ENCODE data around the gene MITF. TPM values are rescaled to one million over a fixed set of nuclear protein-coding genes. Genes with fewer than 3 reads are reported as not detected.

MITF gene
- total and polyA plus RNA-seq, 4 donors, result 0.91 to 2.9 (median 2.3) TPM

DNA sequence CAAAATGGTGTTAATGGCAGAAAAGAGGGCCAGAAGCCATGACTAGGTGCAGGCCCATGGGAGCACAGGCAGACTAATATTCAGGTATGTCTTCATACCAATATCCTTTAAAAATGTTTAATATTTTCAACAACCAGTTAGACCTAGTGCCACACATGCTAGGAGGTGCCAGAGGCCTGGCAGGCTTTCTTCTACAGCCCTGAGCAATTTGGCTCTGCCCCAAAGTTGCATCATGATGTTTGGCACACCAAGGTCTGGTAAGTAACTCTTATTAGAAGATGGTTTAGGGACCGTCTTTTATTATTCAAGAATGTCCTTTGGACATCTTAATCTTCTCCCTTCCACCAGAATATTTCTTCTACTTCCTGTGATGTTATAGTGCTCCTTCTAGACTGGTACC lies 34.8 kb downstream of the MITF start:
- TF ChIP-seq HNF4G (IDR thresholded peaks at IDR 0.05), result no peak
- TF ChIP-seq TAF1 (conservative IDR thresholded peaks at IDR 0.05), result no peak
- TF ChIP-seq, protein P1, sequence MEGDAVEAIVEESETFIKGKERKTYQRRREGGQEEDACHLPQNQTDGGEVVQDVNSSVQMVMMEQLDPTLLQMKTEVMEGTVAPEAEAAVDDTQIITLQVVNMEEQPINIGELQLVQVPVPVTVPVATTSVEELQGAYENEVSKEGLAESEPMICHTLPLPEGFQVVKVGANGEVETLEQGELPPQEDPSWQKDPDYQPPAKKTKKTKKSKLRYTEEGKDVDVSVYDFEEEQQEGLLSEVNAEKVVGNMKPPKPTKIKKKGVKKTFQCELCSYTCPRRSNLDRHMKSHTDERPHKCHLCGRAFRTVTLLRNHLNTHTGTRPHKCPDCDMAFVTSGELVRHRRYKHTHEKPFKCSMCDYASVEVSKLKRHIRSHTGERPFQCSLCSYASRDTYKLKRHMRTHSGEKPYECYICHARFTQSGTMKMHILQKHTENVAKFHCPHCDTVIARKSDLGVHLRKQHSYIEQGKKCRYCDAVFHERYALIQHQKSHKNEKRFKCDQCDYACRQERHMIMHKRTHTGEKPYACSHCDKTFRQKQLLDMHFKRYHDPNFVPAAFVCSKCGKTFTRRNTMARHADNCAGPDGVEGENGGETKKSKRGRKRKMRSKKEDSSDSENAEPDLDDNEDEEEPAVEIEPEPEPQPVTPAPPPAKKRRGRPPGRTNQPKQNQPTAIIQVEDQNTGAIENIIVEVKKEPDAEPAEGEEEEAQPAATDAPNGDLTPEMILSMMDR (IDR thresholded peaks at IDR 0.05; ENCODE audit: low read depth, low read length, missing input control), result no peak
- TF ChIP-seq FOXA2 (IDR thresholded peaks at IDR 0.05), result no peak
- no peak for TF ChIP-seq NR2F2 (IDR thresholded peaks at IDR 0.05)
- TF ChIP-seq, protein P2, sequence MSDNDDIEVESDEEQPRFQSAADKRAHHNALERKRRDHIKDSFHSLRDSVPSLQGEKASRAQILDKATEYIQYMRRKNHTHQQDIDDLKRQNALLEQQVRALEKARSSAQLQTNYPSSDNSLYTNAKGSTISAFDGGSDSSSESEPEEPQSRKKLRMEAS (IDR thresholded peaks at IDR 0.05), result no peak
- TF ChIP-seq RXRA (IDR thresholded peaks at IDR 0.05), result no peak
- no peak for TF ChIP-seq JUND (IDR thresholded peaks at IDR 0.05)
- H3K27ac ChIP-seq (ENCODE audit: low read depth in 1 of 2, low read length in 2 of 2), result no peak overlapping the region
- H3K27me3 ChIP-seq (ENCODE audit: control insufficient read depth in 4 of 4, insufficient read depth in 4 of 4, low read length in 3 of 4), result no peaks in the 10 kb centered on the region
- no peaks in the 10 kb centered on the region for H3K36me3 ChIP-seq (ENCODE audit: control insufficient read depth in 4 of 4, insufficient read depth in 3 of 4, low read depth in 1 of 4, low read length in 3 of 4)
- DNase-seq (ENCODE audit: low spot score), result no peak
- no peaks in the 10 kb centered on the region for H3K9me3 ChIP-seq (ENCODE audit: control insufficient read depth in 4 of 4, low read length in 3 of 4)
- no peak overlapping the region for H3K4me3 ChIP-seq (ENCODE audit: low read depth in 1 of 3, low read length in 3 of 3)
- no peaks in the 10 kb centered on the region for H3K4me1 ChIP-seq (ENCODE audit: control insufficient read depth in 4 of 4, insufficient read depth in 4 of 4, low read length in 3 of 4)
- H3K9ac ChIP-seq (ENCODE audit: low read depth in 1 of 2, low read length in 2 of 2), result no peak overlapping the region
- WGBS, result 82% methylated on average over 1 of the region's 1 CpG

DNA sequence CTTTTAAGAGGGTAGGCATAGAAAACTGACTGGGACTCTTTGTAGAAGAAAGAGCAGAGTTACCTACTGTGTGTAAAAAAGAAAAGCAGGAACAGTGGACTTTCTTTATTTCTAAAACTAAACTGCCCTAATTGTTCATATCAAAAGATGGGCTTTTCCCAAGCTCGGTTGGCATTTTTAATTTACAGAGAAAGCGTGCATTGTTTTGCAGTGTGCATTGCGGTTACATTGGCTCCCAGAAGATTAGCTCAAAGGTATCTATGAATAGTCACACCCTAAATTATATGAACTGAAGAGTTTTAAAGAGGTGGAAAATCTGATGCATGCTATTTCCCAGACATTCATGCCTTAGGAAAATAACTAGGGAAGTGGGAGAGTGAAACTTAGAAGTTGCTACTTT lies 36.5 kb downstream of the MITF start:
- Histone ChIP-seq H3K27ac (ENCODE audit: low read depth in 1 of 2, low read length in 2 of 2) (no peak overlapping the region), H3K4me1 (ENCODE audit: control insufficient read depth in 4 of 4, insufficient read depth in 4 of 4, low read length in 3 of 4) (no peaks in the 10 kb centered on the region), H3K9ac (ENCODE audit: low read depth in 1 of 2, low read length in 2 of 2) (no peak overlapping the region), H3K4me3 (ENCODE audit: low read depth in 1 of 3, low read length in 3 of 3) (no peak overlapping the region), H3K27me3 (ENCODE audit: control insufficient read depth in 4 of 4, insufficient read depth in 4 of 4, low read length in 3 of 4) (no peaks in the 10 kb centered on the region), H3K36me3 (ENCODE audit: control insufficient read depth in 4 of 4, insufficient read depth in 3 of 4, low read depth in 1 of 4, low read length in 3 of 4) (no peaks in the 10 kb centered on the region), H3K9me3 (ENCODE audit: control insufficient read depth in 4 of 4, low read length in 3 of 4) (no peaks in the 10 kb centered on the region)
- DNase-seq (ENCODE audit: low spot score), result no peak
- TF ChIP-seq YY1 (IDR thresholded peaks at IDR 0.05), result no peak
- no peak for TF ChIP-seq FOXA1 (IDR thresholded peaks at IDR 0.05)
- TF ChIP-seq, protein P1 (IDR thresholded peaks at IDR 0.05; ENCODE audit: low read depth, low read length, missing input control), result no peak
- TF ChIP-seq, protein P3, sequence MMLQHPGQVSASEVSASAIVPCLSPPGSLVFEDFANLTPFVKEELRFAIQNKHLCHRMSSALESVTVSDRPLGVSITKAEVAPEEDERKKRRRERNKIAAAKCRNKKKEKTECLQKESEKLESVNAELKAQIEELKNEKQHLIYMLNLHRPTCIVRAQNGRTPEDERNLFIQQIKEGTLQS (IDR thresholded peaks at IDR 0.05), result no peak
- no peak for TF ChIP-seq GABPA (IDR thresholded peaks at IDR 0.05 in 1 of 2, conservative IDR thresholded peaks at IDR 0.05 in 1 of 2)
- TF ChIP-seq RXRA (IDR thresholded peaks at IDR 0.05), result no peak
- no peak for TF ChIP-seq SP1 (IDR thresholded peaks at IDR 0.05)
- TF ChIP-seq JUND (IDR thresholded peaks at IDR 0.05), result no peak
- TF ChIP-seq TAF1 (conservative IDR thresholded peaks at IDR 0.05), result no peak
- TF ChIP-seq EGR1 (IDR thresholded peaks at IDR 0.05; ENCODE audit: low read depth in 2 of 2), result no peak
- TF ChIP-seq NR2F2 (IDR thresholded peaks at IDR 0.05), result no peak
- 95% methylated on average over 3 of the region's 3 CpGs for WGBS

DNA sequence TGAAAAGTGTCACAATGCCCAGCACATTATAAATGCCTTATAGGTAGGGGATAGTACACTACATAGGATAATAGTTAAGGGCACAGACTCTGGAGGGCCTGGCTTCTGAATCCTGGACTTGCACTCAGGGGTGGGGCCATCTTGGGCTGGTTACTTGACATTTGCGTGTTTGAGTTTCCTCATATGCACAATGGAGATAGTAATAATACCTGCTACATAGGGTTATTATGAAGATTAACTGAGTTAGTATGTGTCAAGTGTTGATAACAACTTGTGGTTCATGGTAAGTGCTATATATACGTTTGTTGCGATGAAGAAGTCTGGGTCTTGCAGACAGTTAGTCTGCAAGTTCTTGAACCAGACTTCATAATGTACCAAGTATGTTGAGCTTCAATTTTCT lies 37.0 kb downstream of the MITF start:
- H3K9me3 ChIP-seq (ENCODE audit: control insufficient read depth in 4 of 4, low read length in 3 of 4), result no peaks in the 10 kb centered on the region
- 90% methylated on average over 3 of the region's 3 CpGs for WGBS
- H3K27me3 ChIP-seq (ENCODE audit: control insufficient read depth in 4 of 4, insufficient read depth in 4 of 4, low read length in 3 of 4), result no peaks in the 10 kb centered on the region
- no peak overlapping the region for H3K4me3 ChIP-seq (ENCODE audit: low read depth in 1 of 3, low read length in 3 of 3)
- H3K36me3 ChIP-seq (ENCODE audit: control insufficient read depth in 4 of 4, insufficient read depth in 3 of 4, low read depth in 1 of 4, low read length in 3 of 4), result no peaks in the 10 kb centered on the region
- H3K4me1 ChIP-seq (ENCODE audit: control insufficient read depth in 4 of 4, insufficient read depth in 4 of 4, low read length in 3 of 4), result no peaks in the 10 kb centered on the region
- no peak overlapping the region for H3K9ac ChIP-seq (ENCODE audit: low read depth in 1 of 2, low read length in 2 of 2)
- DNase-seq (ENCODE audit: low spot score), result no peak
- no peak overlapping the region for H3K27ac ChIP-seq (ENCODE audit: low read depth in 1 of 2, low read length in 2 of 2)
- TF ChIP-seq, protein P2 (IDR thresholded peaks at IDR 0.05), result no peak
- TF ChIP-seq TAF1 (conservative IDR thresholded peaks at IDR 0.05), result no peak
- TF ChIP-seq, protein P4, sequence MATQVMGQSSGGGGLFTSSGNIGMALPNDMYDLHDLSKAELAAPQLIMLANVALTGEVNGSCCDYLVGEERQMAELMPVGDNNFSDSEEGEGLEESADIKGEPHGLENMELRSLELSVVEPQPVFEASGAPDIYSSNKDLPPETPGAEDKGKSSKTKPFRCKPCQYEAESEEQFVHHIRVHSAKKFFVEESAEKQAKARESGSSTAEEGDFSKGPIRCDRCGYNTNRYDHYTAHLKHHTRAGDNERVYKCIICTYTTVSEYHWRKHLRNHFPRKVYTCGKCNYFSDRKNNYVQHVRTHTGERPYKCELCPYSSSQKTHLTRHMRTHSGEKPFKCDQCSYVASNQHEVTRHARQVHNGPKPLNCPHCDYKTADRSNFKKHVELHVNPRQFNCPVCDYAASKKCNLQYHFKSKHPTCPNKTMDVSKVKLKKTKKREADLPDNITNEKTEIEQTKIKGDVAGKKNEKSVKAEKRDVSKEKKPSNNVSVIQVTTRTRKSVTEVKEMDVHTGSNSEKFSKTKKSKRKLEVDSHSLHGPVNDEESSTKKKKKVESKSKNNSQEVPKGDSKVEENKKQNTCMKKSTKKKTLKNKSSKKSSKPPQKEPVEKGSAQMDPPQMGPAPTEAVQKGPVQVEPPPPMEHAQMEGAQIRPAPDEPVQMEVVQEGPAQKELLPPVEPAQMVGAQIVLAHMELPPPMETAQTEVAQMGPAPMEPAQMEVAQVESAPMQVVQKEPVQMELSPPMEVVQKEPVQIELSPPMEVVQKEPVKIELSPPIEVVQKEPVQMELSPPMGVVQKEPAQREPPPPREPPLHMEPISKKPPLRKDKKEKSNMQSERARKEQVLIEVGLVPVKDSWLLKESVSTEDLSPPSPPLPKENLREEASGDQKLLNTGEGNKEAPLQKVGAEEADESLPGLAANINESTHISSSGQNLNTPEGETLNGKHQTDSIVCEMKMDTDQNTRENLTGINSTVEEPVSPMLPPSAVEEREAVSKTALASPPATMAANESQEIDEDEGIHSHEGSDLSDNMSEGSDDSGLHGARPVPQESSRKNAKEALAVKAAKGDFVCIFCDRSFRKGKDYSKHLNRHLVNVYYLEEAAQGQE (IDR thresholded peaks at IDR 0.05), result no peak
- no peak for TF ChIP-seq SP1 (IDR thresholded peaks at IDR 0.05)
- no peak for TF ChIP-seq GABPA (IDR thresholded peaks at IDR 0.05 in 1 of 2, conservative IDR thresholded peaks at IDR 0.05 in 1 of 2)
- no peak for TF ChIP-seq EGR1 (IDR thresholded peaks at IDR 0.05; ENCODE audit: low read depth in 2 of 2)
- TF ChIP-seq, protein P3 (IDR thresholded peaks at IDR 0.05), result no peak
- no peak for TF ChIP-seq YY1 (IDR thresholded peaks at IDR 0.05)
- TF ChIP-seq JUND (IDR thresholded peaks at IDR 0.05), result no peak
- no peak for TF ChIP-seq RAD21 (IDR thresholded peaks at IDR 0.05)
